GM23248 (cell line): ENCODE results near the gene PCK2. TPM values are rescaled to one million over a fixed set of nuclear protein-coding genes. Genes with fewer than 3 reads are reported as not detected.
A peak's percentile ranks its signal among the peaks of the same experiment; 100 is the strongest.

Source experiments
- DNase-seq: peaks from one replicate; pipeline ENCODE4 v3.0.0-alpha.2; 2015
- H2AFZ ChIP-seq: fragments of 200-600 bp; sonication (generic); 2 replicates; pipeline ENCODE4 v1.6.1; 2016; ENCODE audit warnings: antibody characterized with exemption
- H3F3A ChIP-seq: fragments of 200-600 bp; sonication (generic); 2 replicates; pipeline ENCODE4 v1.6.1; 2016; ENCODE audit warnings: mild to moderate bottlenecking, antibody characterized with exemption, mixed run types; ENCODE audit not compliant: insufficient read depth
- H3K27ac ChIP-seq: fragments of 200-600 bp; sonication (generic); 2 replicates; pipeline ENCODE4 v1.5.1; 2016; ENCODE audit warnings: mild to moderate bottlenecking
- H3K27me3 ChIP-seq: fragments of 200-600 bp; sonication (generic); replicated peaks from 2 replicates; pipeline ENCODE4 v1.6.1; 2016; ENCODE audit warnings: mild to moderate bottlenecking; ENCODE audit not compliant: insufficient read depth
- H3K36me3 ChIP-seq: fragments of 200-600 bp; sonication (generic); 2 replicates; pipeline ENCODE4 v1.6.1; 2016; ENCODE audit warnings: low read depth, mild to moderate bottlenecking
- H3K4me1 ChIP-seq: fragments of 200-600 bp; sonication (generic); 2 replicates; pipeline ENCODE4 v1.6.1; 2016; ENCODE audit warnings: mild to moderate bottlenecking; ENCODE audit not compliant: insufficient read depth
- H3K4me2 ChIP-seq: fragments of 200-600 bp; sonication (generic); one replicate; pipeline ENCODE4 v1.6.1; 2016; ENCODE audit warnings: mild to moderate bottlenecking; ENCODE audit not compliant: unreplicated experiment
- H3K4me3 ChIP-seq: fragments of 200-600 bp; sonication (generic); 2 replicates; pipeline ENCODE4 v1.5.1; 2016; ENCODE audit warnings: mild to moderate bottlenecking
- H3K79me2 ChIP-seq: fragments of 200-600 bp; sonication (generic); 2 replicates; pipeline ENCODE4 v1.6.1; 2016; ENCODE audit warnings: mild to moderate bottlenecking; ENCODE audit not compliant: insufficient read depth
- H3K9ac ChIP-seq: fragments of 200-600 bp; sonication (generic); 2 replicates; pipeline ENCODE4 v1.6.1; 2016; ENCODE audit warnings: mild to moderate bottlenecking
- H3K9me2 ChIP-seq: fragments of 200-600 bp; sonication (generic); 2 replicates; pipeline ENCODE4 v1.6.1; 2016; ENCODE audit warnings: mixed run types, mild to moderate bottlenecking, moderate library complexity; ENCODE audit not compliant: insufficient read depth
- H3K9me3 ChIP-seq: fragments of 200-600 bp; sonication (generic); one replicate; pipeline ENCODE4 v1.6.1; 2017; ENCODE audit warnings: low read depth
- H4K20me1 ChIP-seq: fragments of 200-600 bp; sonication (generic); 2 replicates; pipeline ENCODE4 v1.6.0; 2016; ENCODE audit not compliant: insufficient read depth
- EZH2 ChIP-seq: fragments of 200-600 bp; sonication (generic); IDR thresholded peaks from 2 replicates; pipeline ENCODE4 v1.6.1; 2018; ENCODE audit warnings: antibody characterized with exemption, mild to moderate bottlenecking; ENCODE audit not compliant: insufficient read depth, poor library complexity, severe bottlenecking
- EZH2phosphoT487 ChIP-seq: fragments of 200-600 bp; sonication (generic); IDR thresholded peaks from 2 replicates; pipeline ENCODE4 v1.6.1; 2018; ENCODE audit warnings: antibody characterized with exemption, moderate library complexity, mild to moderate bottlenecking, low read depth; ENCODE audit not compliant: insufficient read depth
- WGBS, 2 experiments: methylation state at CpG; one replicate each; pipeline ENCODE4 v1.1.6; 2015 to 2017; ENCODE audit warnings: low lambda C conversion rate in 2 of 2, low coverage in 1 of 2; ENCODE audit errors: missing lambda C conversion rate in 2 of 2; 5-methylcytosine and 5-hydroxymethylcytosine counted together
- in situ Hi-C: fragments of 300-500 bp; cut with MboI; formaldehyde crosslinking; loops from 2 replicates; pipeline ENCODE4 v1.15.0; 2020
- polyA plus RNA-seq: library from polyadenylated mRNA; unstranded; fragments of >200 nt; fragmentation: Nextera tagmentation; extraction: Ambion mirVana; gene quantifications from 2 replicates; pipeline ENCODE4 v1.2.1, GENCODE V29; 2016
- total RNA-seq: library from RNA; depleted of rRNA; stranded (reverse); fragments of >200 nt; shearing (Covaris generic); gene quantifications from 2 replicates; pipeline ENCODE4 v1.2.3, GENCODE V29; 2014

PCK2 gene
- total and polyA plus RNA-seq, 2 experiments from 2014 or later = 84.3 to 148 TPM

GRCh38 chr14:24110060-24110459 is 15.9 kb downstream of the PCK2 start:
- DNase-seq = no peak
- H3K9me2 ChIP-seq = no peaks in the 10 kb centered on the region
- H3F3A ChIP-seq = peaks cover 21% of the 10 kb centered on the region
- no peak for TF ChIP-seq EZH2
- in situ Hi-C loops = no loop called here
- WGBS, 2 experiments = 87% methylated on average over 9 of the region's 9 CpGs
- H3K9me3 ChIP-seq = no peaks in the 10 kb centered on the region
- H3K4me2 ChIP-seq = no peak overlapping the region
- no peaks in the 10 kb centered on the region for H3K36me3 ChIP-seq
- no peak overlapping the region for H3K4me3 ChIP-seq
- no peaks in the 10 kb centered on the region for H3K79me2 ChIP-seq
- no peak overlapping the region for H3K9ac ChIP-seq
- no peak overlapping the region for H3K27ac ChIP-seq
- H2AFZ ChIP-seq = no peak overlapping the region
- no peaks in the 10 kb centered on the region for H4K20me1 ChIP-seq
- H3K4me1 ChIP-seq = 0 out of 2 replicates have a peak, but pooled peaks cover 5% of the 10 kb centered on the region
- H3K27me3 ChIP-seq = no peaks in the 10 kb centered on the region

- Histone ChIP-seq H3K27me3 (no peaks in the 10 kb centered on the region), H2AFZ (no peak overlapping the region), H3K27ac (no peak overlapping the region), H3K4me2 (no peak overlapping the region), H4K20me1 (no peaks in the 10 kb centered on the region), H3K79me2 (peaks cover 4% of the 10 kb centered on the region; the same call in 1 of the 2 replicates), H3K9me2 (no peaks in the 10 kb centered on the region), H3K36me3 (no peaks in the 10 kb centered on the region), H3K4me3 (no peak overlapping the region), H3F3A (peaks cover 21% of the 10 kb centered on the region), H3K9me3 (no peaks in the 10 kb centered on the region), H3K4me1 (peaks cover 7% of the 10 kb centered on the region; the same call in 1 of the 2 replicates), H3K9ac (no peak overlapping the region)
- TF ChIP-seq EZH2 (no peak), EZH2phosphoT487 (no peak)
- 96 to 100% methylated on average over 1 of the region's 1 CpG for WGBS, 2 experiments
- in situ Hi-C loops = no loop called here
- no peak for DNase-seq
Observed at GRCh38 chr14:24110523-24110922, 16.4 kb downstream of the PCK2 start.

- no peak for TF ChIP-seq EZH2phosphoT487
- TF ChIP-seq EZH2 = no peak
- Histone ChIP-seq H3K4me2 (peak overlapping the region; percentile 97), H3K36me3 (no peaks in the 10 kb centered on the region), H3K4me3 (peak overlapping the region; percentile 81), H3K9ac (peak overlapping the region; percentile 95), H3K27me3 (no peaks in the 10 kb centered on the region), H3K27ac (peak overlapping the region; percentile 98), H3F3A (peaks cover 5% of the 10 kb centered on the region), H2AFZ (peak overlapping the region; percentile 91), H3K9me2 (no peaks in the 10 kb centered on the region), H3K4me1 (peaks cover 12% of the 10 kb centered on the region), H4K20me1 (no peaks in the 10 kb centered on the region), H3K79me2 (peaks cover 16% of the 10 kb centered on the region; the same call in 1 of the 2 replicates), H3K9me3 (no peaks in the 10 kb centered on the region)
- in situ Hi-C loops = no loop called here
- 12% methylated on average over 14 to 15 of the region's 15 CpGs for WGBS, 2 experiments
- DNase-seq = peak; percentile 61
Observed at GRCh38 chr14:24113379-24113800, 19.3 kb downstream of the PCK2 start.

- in situ Hi-C loops = no loop called here
- peak overlapping the region; percentile 91 for H2AFZ ChIP-seq
- H3K36me3 ChIP-seq = no peaks in the 10 kb centered on the region
- H3K4me3 ChIP-seq = peak overlapping the region; percentile 81
- peaks cover 12% of the 10 kb centered on the region for H3K4me1 ChIP-seq
- DNase-seq = peak; percentile 96
- H3K27ac ChIP-seq = peak overlapping the region; percentile 98
- no peaks in the 10 kb centered on the region for H3K9me2 ChIP-seq
- no peak for TF ChIP-seq EZH2phosphoT487
- no peak for TF ChIP-seq EZH2
- H4K20me1 ChIP-seq = no peaks in the 10 kb centered on the region
- peak overlapping the region; percentile 97 for H3K4me2 ChIP-seq
- peaks cover 16% of the 10 kb centered on the region; the same call in 1 of the 2 replicates for H3K79me2 ChIP-seq
- WGBS, 2 experiments = 1 to 2% methylated on average over 29 to 41 of the region's 42 CpGs
- no peaks in the 10 kb centered on the region for H3K27me3 ChIP-seq
- no peaks in the 10 kb centered on the region for H3K9me3 ChIP-seq
- peak overlapping the region; percentile 95 for H3K9ac ChIP-seq
- peaks cover 5% of the 10 kb centered on the region for H3F3A ChIP-seq
Observed at GRCh38 chr14:24113801-24114531, 19.9 kb downstream of the PCK2 start.
